Thyroid gland (tissue), 4 donors: Measurements from ENCODE around the gene DPF3.

ENCODE experiments used
- POLR2A ChIP-seq, 2 donors: fragments of 450-650 bp; IDR thresholded peaks; one replicate each; pipeline ENCODE4 v1.6.1; 2017; ENCODE audit warnings: antibody characterized with exemption in 2 of 2, mild to moderate bottlenecking in 2 of 2, moderate library complexity in 1 of 2
- TF ChIP-seq, protein P1 (sequence below), 6 experiments: fragments of 200-600 bp in 3 of 6; fragments of 450-650 bp in 3 of 6; sonication (generic) in 3 of 6; IDR thresholded peaks; one replicate each; pipeline ENCODE4 v1.5.1; 2016 to 2019; ENCODE audit warnings: antibody characterized with exemption in 6 of 6, mild to moderate bottlenecking in 2 of 6, inconsistent platforms in 1 of 6, moderate library complexity in 1 of 6

GRCh38 chr14:72751276-72752033 lies 142.4 kb downstream of the DPF3 start:
- TF ChIP-seq, protein P1, sequence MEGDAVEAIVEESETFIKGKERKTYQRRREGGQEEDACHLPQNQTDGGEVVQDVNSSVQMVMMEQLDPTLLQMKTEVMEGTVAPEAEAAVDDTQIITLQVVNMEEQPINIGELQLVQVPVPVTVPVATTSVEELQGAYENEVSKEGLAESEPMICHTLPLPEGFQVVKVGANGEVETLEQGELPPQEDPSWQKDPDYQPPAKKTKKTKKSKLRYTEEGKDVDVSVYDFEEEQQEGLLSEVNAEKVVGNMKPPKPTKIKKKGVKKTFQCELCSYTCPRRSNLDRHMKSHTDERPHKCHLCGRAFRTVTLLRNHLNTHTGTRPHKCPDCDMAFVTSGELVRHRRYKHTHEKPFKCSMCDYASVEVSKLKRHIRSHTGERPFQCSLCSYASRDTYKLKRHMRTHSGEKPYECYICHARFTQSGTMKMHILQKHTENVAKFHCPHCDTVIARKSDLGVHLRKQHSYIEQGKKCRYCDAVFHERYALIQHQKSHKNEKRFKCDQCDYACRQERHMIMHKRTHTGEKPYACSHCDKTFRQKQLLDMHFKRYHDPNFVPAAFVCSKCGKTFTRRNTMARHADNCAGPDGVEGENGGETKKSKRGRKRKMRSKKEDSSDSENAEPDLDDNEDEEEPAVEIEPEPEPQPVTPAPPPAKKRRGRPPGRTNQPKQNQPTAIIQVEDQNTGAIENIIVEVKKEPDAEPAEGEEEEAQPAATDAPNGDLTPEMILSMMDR (IDR thresholded peaks at IDR 0.05), result no peak
- TF ChIP-seq POLR2A (IDR thresholded peaks at IDR 0.05), result no peak
